ENCODE measurements around the gene KHK. TPM values are rescaled to one million over a fixed set of nuclear protein-coding genes. Genes with fewer than 3 reads are reported as not detected.

Gene KHK
- total and polyA plus RNA-seq, 9 of the 15 experiments (the other 6 are each of a cell fraction or from before 2014, with no cell fraction given) = 1.5 to 10.7 (median 5.2) TPM

GRCh38 chr2:27050281-27050995 lies 36.1 kb upstream of the KHK start (continued):
- TF ChIP-seq, protein P1, sequence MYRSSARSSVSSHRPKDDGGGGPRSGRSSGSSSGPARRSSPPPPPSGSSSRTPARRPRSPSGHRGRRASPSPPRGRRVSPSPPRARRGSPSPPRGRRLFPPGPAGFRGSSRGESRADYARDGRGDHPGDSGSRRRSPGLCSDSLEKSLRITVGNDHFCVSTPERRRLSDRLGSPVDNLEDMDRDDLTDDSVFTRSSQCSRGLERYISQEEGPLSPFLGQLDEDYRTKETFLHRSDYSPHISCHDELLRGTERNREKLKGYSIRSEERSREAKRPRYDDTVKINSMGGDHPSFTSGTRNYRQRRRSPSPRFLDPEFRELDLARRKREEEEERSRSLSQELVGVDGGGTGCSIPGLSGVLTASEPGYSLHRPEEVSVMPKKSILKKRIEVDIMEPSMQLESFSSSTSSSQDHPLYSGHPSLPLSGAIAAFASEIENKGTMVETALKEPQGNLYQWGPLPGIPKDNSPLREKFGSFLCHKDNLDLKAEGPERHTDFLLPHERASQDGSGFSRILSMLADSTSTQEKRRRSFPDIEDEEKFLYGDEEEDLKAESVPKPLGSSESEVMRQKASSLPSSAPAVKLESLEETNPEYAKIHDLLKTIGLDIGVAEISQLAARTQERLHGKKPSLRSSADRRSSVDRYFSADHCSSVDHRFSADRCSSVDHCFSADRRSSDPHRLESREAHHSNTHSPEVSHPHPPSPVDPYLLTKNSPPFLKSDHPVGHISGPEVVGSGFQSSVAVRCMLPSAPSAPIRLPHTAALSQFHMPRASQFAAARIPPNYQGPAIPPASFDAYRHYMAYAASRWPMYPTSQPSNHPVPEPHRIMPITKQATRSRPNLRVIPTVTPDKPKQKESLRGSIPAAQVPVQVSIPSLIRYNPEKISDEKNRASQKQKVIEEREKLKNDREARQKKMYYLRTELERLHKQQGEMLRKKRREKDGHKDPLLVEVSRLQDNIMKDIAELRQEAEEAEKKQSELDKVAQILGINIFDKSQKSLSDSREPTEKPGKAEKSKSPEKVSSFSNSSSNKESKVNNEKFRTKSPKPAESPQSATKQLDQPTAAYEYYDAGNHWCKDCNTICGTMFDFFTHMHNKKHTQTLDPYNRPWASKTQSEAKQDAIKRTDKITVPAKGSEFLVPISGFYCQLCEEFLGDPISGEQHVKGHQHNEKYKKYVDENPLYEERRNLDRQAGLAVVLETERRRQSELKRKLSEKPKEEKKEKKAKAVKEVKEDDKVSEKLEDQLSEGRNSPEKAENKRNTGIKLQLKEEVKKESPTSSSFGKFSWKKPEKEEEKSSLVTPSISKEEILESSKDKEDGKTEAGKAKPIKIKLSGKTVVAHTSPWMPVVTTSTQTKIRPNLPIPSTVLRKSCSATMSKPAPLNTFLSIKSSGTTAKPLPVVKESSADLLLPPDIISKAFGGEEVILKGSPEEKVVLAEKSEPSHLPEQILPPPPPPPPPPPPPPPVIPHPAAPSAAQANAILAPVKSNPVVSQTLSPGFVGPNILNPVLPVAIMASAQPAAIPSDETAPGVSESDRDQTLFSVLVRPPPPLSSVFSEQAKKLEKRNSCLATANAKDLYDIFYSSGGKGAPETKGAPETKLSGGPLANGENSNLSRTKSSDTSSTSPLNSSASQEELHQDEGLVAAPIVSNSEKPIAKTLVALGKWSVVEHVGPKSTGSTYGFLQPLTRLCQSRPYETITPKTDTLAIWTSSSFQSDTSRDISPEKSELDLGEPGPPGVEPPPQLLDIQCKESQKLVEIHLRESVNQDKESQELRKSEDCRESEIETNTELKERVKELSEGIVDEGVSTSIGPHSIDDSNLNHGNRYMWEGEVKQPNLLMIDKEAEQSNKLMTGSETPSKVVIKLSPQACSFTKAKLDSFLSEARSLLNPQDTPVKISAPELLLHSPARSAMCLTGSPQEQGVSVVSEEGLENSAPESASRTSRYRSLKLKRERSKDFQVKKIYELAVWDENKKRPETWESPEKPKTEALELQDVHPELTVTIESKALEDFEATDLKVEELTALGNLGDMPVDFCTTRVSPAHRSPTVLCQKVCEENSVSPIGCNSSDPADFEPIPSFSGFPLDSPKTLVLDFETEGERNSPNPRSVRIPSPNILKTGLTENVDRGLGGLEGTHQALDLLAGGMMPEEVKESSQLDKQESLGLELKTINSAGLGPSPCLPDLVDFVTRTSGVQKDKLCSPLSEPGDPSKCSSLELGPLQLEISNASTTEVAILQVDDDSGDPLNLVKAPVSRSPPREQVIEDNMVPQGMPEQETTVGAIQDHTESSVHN (IDR thresholded peaks at IDR 0.05; ENCODE audit: borderline replicate concordance in 1 of 2, low read depth in 1 of 2) = no peak
- TF ChIP-seq SAFB2 (IDR thresholded peaks at IDR 0.05; ENCODE audit: borderline replicate concordance, low read depth, low read length, severe bottlenecking) (no peak), ILF3 (IDR thresholded peaks at IDR 0.05; ENCODE audit: borderline replicate concordance) (no peak), CBFB (CRISPR knock-in tag; IDR thresholded peaks at IDR 0.05) (no peak), CREB1 (IDR thresholded peaks at IDR 0.05) (no peak), CREB1 (CRISPR knock-in tag; IDR thresholded peaks at IDR 0.05) (no peak), ZNF347 (CRISPR knock-in tag; IDR thresholded peaks at IDR 0.05; ENCODE audit: low read depth) (no peak), THRAP3 (IDR thresholded peaks at IDR 0.05; ENCODE audit: borderline replicate concordance) (no peak), ARNT (IDR thresholded peaks at IDR 0.05) (no peak; a peak in 1 of 4 replicates), KDM1A (IDR thresholded peaks at IDR 0.05) (peak in 1 of 2 experiments; percentile 48; a peak in 2 of 4 replicates), ZNF75A (CRISPR knock-in tag; IDR thresholded peaks at IDR 0.05) (no peak), CHD1 (IDR thresholded peaks at IDR 0.05; ENCODE audit: low read length) (no peak), MTF1 (CRISPR knock-in tag; IDR thresholded peaks at IDR 0.05; ENCODE audit: borderline replicate concordance) (no peak)
- TF ChIP-seq, protein P2, sequence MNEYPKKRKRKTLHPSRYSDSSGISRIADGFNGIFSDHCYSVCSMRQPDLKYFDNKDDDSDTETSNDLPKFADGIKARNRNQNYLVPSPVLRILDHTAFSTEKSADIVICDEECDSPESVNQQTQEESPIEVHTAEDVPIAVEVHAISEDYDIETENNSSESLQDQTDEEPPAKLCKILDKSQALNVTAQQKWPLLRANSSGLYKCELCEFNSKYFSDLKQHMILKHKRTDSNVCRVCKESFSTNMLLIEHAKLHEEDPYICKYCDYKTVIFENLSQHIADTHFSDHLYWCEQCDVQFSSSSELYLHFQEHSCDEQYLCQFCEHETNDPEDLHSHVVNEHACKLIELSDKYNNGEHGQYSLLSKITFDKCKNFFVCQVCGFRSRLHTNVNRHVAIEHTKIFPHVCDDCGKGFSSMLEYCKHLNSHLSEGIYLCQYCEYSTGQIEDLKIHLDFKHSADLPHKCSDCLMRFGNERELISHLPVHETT (CRISPR knock-in tag; conservative IDR thresholded peaks at IDR 0.05 in 1 of 2, IDR thresholded peaks at IDR 0.05 in 1 of 2) = no peak
- TF ChIP-seq, protein P3, sequence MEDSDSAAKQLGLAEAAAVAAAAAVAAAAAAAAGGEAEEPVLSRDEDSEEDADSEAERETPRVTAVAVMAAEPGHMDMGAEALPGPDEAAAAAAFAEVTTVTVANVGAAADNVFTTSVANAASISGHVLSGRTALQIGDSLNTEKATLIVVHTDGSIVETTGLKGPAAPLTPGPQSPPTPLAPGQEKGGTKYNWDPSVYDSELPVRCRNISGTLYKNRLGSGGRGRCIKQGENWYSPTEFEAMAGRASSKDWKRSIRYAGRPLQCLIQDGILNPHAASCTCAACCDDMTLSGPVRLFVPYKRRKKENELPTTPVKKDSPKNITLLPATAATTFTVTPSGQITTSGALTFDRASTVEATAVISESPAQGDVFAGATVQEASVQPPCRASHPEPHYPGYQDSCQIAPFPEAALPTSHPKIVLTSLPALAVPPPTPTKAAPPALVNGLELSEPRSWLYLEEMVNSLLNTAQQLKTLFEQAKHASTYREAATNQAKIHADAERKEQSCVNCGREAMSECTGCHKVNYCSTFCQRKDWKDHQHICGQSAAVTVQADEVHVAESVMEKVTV (CRISPR knock-in tag; IDR thresholded peaks at IDR 0.05) = no peak
